HEK293 (cell line): ENCODE measurements around the gene SSBP3.

Experiments used
- CTCF ChIA-PET: fragments of 350-600 bp; formaldehyde crosslinking; extraction: SDS; loops from one replicate; lab custom pipeline; 2021; ENCODE audit warnings: antibody characterized with exemption; lab: Yijun Ruan, JAX
- POLR2A ChIA-PET: fragments of 300-600 bp; formaldehyde crosslinking; extraction: SDS; loops from one replicate; lab custom pipeline; 2020; ENCODE audit warnings: antibody characterized with exemption, inconsistent platforms; lab: Yijun Ruan, JAX
- H3K27ac ChIP-seq: fragments of 200-500 bp; sonication (Bioruptor generic); 2 replicates; pipeline ENCODE4 v1.5.1; 2014; ENCODE audit warnings: low read depth, low read length, control low read depth, inconsistent platforms; ENCODE audit errors: extremely low read depth
- H3K36me3 ChIP-seq, 2 experiments: fragments of 200-500 bp in 1 of 2; sonication (Bioruptor generic) in 1 of 2; 1 replicate in 1 of 2; 2 replicates in 1 of 2; pipeline ENCODE4 v1.5.1; 2014 to 2017; ENCODE audit warnings: inconsistent platforms in 2 of 2, low read length in 2 of 2; ENCODE audit not compliant: control insufficient read depth in 2 of 2, insufficient read depth in 1 of 2
- H3K4me1 ChIP-seq: fragments of 200-500 bp; sonication (Bioruptor generic); 2 replicates; pipeline ENCODE4 v1.5.1; 2014; ENCODE audit warnings: mild to moderate bottlenecking, low read length, inconsistent platforms; ENCODE audit not compliant: control insufficient read depth, insufficient read depth
- H3K4me3 ChIP-seq: 2 replicates; pipeline ENCODE4 v1.5.1; 2011; ENCODE audit warnings: low read depth, mild to moderate bottlenecking, control low read depth, low read length, moderate library complexity
- H3K9me3 ChIP-seq: fragments of 200-500 bp; sonication (Bioruptor generic); 2 replicates; pipeline ENCODE4 v1.5.1; 2014; ENCODE audit warnings: low read depth, low read length, inconsistent platforms; ENCODE audit not compliant: control insufficient read depth, insufficient read depth
- KLF1 ChIP-seq: fragments of 450-650 bp; formaldehyde crosslinking; IDR thresholded peaks from 2 replicates; pipeline ENCODE4 v1.5.1; 2016; ENCODE audit warnings: missing biosample characterization, missing genetic modification characterization
- REPIN1 ChIP-seq: fragments of 450-650 bp; formaldehyde crosslinking; IDR thresholded peaks from 2 replicates; pipeline ENCODE4 v1.5.1; 2017; ENCODE audit warnings: missing biosample characterization, missing genetic modification characterization, low read depth
- ZBTB1 ChIP-seq: fragments of 450-650 bp; formaldehyde crosslinking; IDR thresholded peaks from 2 replicates; pipeline ENCODE4 v1.5.1; 2016; ENCODE audit warnings: missing biosample characterization, missing genetic modification characterization
- ZBTB11 ChIP-seq: fragments of 450-650 bp; formaldehyde crosslinking; conservative IDR thresholded peaks from 2 replicates; pipeline ENCODE4 v1.5.1; 2016; ENCODE audit warnings: low read depth, missing biosample characterization, missing genetic modification characterization
- ZBTB17 ChIP-seq: fragments of 450-650 bp; formaldehyde crosslinking; IDR thresholded peaks from 2 replicates; pipeline ENCODE4 v1.5.1; 2016; ENCODE audit warnings: missing biosample characterization, missing genetic modification characterization
- ZBTB7A ChIP-seq: fragments of 450-650 bp; formaldehyde crosslinking; IDR thresholded peaks from 2 replicates; pipeline ENCODE4 v1.5.1; 2016; ENCODE audit warnings: low read depth, missing biosample characterization, missing genetic modification characterization
- ZEB2 ChIP-seq: fragments of 450-650 bp; formaldehyde crosslinking; IDR thresholded peaks from 2 replicates; pipeline ENCODE4 v1.5.1; 2016; ENCODE audit warnings: missing biosample characterization, missing genetic modification characterization
- ZNF138 ChIP-seq: fragments of 450-650 bp; formaldehyde crosslinking; IDR thresholded peaks from 2 replicates; pipeline ENCODE4 v1.5.1; 2016; ENCODE audit warnings: missing biosample characterization, missing genetic modification characterization, borderline replicate concordance
- ZNF184 ChIP-seq: fragments of 450-650 bp; IDR thresholded peaks from 2 replicates; pipeline ENCODE4 v1.5.1; 2018; ENCODE audit warnings: missing biosample characterization, mild to moderate bottlenecking, missing genetic modification characterization
- ZNF2 ChIP-seq: fragments of 450-650 bp; formaldehyde crosslinking; IDR thresholded peaks from 2 replicates; pipeline ENCODE4 v1.5.1; 2016; ENCODE audit warnings: missing biosample characterization, missing genetic modification characterization
- ZNF274 ChIP-seq, 2 experiments: fragments of 200-500 bp in 1 of 2; fragments of 450-650 bp in 1 of 2; sonication (Bioruptor generic) in 1 of 2; formaldehyde crosslinking in 1 of 2; IDR thresholded peaks; 2 replicates each; pipeline versions ENCODE4 v1.5.1 to v1.6.1; 2014 to 2016; ENCODE audit warnings: borderline replicate concordance in 1 of 2, inconsistent platforms in 1 of 2, low read length in 1 of 2, missing biosample characterization in 1 of 2, missing genetic modification characterization in 1 of 2
- ZNF350 ChIP-seq: fragments of 450-650 bp; formaldehyde crosslinking; IDR thresholded peaks from 2 replicates; pipeline ENCODE4 v1.5.0; 2017; ENCODE audit warnings: missing biosample characterization, mild to moderate bottlenecking, missing genetic modification characterization
- ZNF354C ChIP-seq: fragments of 450-650 bp; formaldehyde crosslinking; IDR thresholded peaks from 2 replicates; pipeline ENCODE4 v1.5.1; 2016; ENCODE audit warnings: missing biosample characterization, missing genetic modification characterization, low read depth, borderline replicate concordance
- ZNF391 ChIP-seq: fragments of 450-650 bp; formaldehyde crosslinking; IDR thresholded peaks from 2 replicates; pipeline ENCODE4 v1.5.1; 2016; ENCODE audit warnings: low read depth, missing biosample characterization, missing genetic modification characterization, borderline replicate concordance
- ZNF488 ChIP-seq: fragments of 450-650 bp; formaldehyde crosslinking; IDR thresholded peaks from 2 replicates; pipeline ENCODE4 v1.5.1; 2016; ENCODE audit warnings: missing biosample characterization, missing genetic modification characterization
- ZNF529 ChIP-seq: fragments of 450-650 bp; formaldehyde crosslinking; IDR thresholded peaks from 2 replicates; pipeline ENCODE4 v1.5.1; 2017; ENCODE audit warnings: missing genetic modification characterization, missing biosample characterization; ENCODE audit not compliant: insufficient replicate concordance
- ZNF571 ChIP-seq: fragments of 450-650 bp; formaldehyde crosslinking; IDR thresholded peaks from 2 replicates; pipeline ENCODE4 v1.5.0; 2017; ENCODE audit warnings: missing biosample characterization, missing genetic modification characterization
- ZNF596 ChIP-seq: fragments of 450-650 bp; IDR thresholded peaks from 2 replicates; pipeline ENCODE4 v1.5.0; 2018; ENCODE audit warnings: missing biosample characterization, mild to moderate bottlenecking, missing genetic modification characterization, moderate library complexity
- ZNF701 ChIP-seq: fragments of 450-650 bp; formaldehyde crosslinking; IDR thresholded peaks from 2 replicates; pipeline ENCODE4 v1.5.1; 2016; ENCODE audit warnings: missing biosample characterization, missing genetic modification characterization
- ZNF768 ChIP-seq: fragments of 450-650 bp; formaldehyde crosslinking; IDR thresholded peaks from 2 replicates; pipeline ENCODE4 v1.5.1; 2018; ENCODE audit warnings: missing biosample characterization, mild to moderate bottlenecking, missing genetic modification characterization
- ZNF785 ChIP-seq: fragments of 450-650 bp; formaldehyde crosslinking; IDR thresholded peaks from 2 replicates; pipeline ENCODE4 v1.5.1; 2016; ENCODE audit warnings: missing biosample characterization, missing genetic modification characterization
- ZNF791 ChIP-seq: fragments of 450-650 bp; formaldehyde crosslinking; IDR thresholded peaks from 2 replicates; pipeline ENCODE4 v1.5.1; 2016; ENCODE audit warnings: missing biosample characterization, missing genetic modification characterization
- TF ChIP-seq, protein P1 (sequence below): fragments of 450-650 bp; formaldehyde crosslinking; IDR thresholded peaks from 2 replicates; pipeline ENCODE4 v1.5.1; 2017; ENCODE audit warnings: missing biosample characterization, missing genetic modification characterization
- TF ChIP-seq, protein P2 (sequence below): fragments of 450-650 bp; formaldehyde crosslinking; IDR thresholded peaks from 2 replicates; pipeline ENCODE4 v1.5.1; 2017; ENCODE audit warnings: missing biosample characterization, missing genetic modification characterization

Gene SSBP3

GRCh38 chr1:54245501-54245900 lies 160.7 kb downstream of the SSBP3 start:
- Histone ChIP-seq H3K4me1 (no peaks in the 10 kb centered on the region), H3K36me3 (peaks cover 0 to 51% of the 10 kb centered on the region in 2 experiments; a peak in 1 of 3 replicates), H3K9me3 (no peaks in the 10 kb centered on the region), H3K27ac (no peak overlapping the region), H3K4me3 (no peak overlapping the region)
- POLR2A ChIA-PET = no interaction called here
- CTCF ChIA-PET = no interaction called here
- TF ChIP-seq ZNF184 (tag by site-specific recombination) = no peak
- no peak for TF ChIP-seq ZBTB11 (tag by site-specific recombination)
- no peak for TF ChIP-seq ZNF354C (tag by site-specific recombination)
- TF ChIP-seq ZNF571 = no peak
- TF ChIP-seq ZNF2 (tag by site-specific recombination) = no peak
- TF ChIP-seq, protein P1, sequence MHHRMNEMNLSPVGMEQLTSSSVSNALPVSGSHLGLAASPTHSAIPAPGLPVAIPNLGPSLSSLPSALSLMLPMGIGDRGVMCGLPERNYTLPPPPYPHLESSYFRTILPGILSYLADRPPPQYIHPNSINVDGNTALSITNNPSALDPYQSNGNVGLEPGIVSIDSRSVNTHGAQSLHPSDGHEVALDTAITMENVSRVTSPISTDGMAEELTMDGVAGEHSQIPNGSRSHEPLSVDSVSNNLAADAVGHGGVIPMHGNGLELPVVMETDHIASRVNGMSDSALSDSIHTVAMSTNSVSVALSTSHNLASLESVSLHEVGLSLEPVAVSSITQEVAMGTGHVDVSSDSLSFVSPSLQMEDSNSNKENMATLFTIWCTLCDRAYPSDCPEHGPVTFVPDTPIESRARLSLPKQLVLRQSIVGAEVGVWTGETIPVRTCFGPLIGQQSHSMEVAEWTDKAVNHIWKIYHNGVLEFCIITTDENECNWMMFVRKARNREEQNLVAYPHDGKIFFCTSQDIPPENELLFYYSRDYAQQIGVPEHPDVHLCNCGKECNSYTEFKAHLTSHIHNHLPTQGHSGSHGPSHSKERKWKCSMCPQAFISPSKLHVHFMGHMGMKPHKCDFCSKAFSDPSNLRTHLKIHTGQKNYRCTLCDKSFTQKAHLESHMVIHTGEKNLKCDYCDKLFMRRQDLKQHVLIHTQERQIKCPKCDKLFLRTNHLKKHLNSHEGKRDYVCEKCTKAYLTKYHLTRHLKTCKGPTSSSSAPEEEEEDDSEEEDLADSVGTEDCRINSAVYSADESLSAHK (tag by site-specific recombination) = no peak
- TF ChIP-seq ZNF785 (tag by site-specific recombination) = no peak
- TF ChIP-seq ZNF488 (tag by site-specific recombination) = no peak

DNA sequence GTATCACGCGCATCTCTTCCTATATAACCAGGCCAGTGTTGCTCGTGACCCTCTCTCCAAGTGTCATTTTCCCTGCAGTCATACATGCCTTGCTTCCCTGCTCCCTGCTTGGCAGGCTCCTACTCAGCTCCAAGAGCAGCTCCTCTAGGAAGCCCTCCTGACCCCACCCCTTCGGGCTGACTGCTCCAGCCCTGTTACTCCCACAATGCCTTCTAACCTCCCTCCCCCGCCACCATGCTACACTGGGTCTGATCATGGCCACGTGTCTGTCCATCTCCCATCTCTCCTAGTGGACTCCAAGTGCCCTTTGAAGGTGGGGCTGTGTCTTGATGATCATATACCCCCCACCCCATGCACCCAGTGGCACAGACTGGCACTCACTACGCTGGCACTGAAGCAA lies 161.5 kb downstream of the SSBP3 start:
- no peak for TF ChIP-seq KLF1
- TF ChIP-seq ZEB2 (tag by site-specific recombination) = no peak
- TF ChIP-seq, protein P2, sequence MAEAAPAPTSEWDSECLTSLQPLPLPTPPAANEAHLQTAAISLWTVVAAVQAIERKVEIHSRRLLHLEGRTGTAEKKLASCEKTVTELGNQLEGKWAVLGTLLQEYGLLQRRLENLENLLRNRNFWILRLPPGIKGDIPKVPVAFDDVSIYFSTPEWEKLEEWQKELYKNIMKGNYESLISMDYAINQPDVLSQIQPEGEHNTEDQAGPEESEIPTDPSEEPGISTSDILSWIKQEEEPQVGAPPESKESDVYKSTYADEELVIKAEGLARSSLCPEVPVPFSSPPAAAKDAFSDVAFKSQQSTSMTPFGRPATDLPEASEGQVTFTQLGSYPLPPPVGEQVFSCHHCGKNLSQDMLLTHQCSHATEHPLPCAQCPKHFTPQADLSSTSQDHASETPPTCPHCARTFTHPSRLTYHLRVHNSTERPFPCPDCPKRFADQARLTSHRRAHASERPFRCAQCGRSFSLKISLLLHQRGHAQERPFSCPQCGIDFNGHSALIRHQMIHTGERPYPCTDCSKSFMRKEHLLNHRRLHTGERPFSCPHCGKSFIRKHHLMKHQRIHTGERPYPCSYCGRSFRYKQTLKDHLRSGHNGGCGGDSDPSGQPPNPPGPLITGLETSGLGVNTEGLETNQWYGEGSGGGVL (tag by site-specific recombination) = no peak
- Histone ChIP-seq H3K4me1 (no peaks in the 10 kb centered on the region), H3K4me3 (no peak overlapping the region), H3K36me3 (peaks cover 0 to 53% of the 10 kb centered on the region in 2 experiments; a peak in 1 of 3 replicates), H3K27ac (no peak overlapping the region), H3K9me3 (no peaks in the 10 kb centered on the region)
- ChIA-PET POLR2A (interaction anchor here (0.7 kb wide), 1 partner anchor 31 kb away, joined by 3 read pairs; no protein-coding TSS in a partner anchor), CTCF (no interaction called here)

- Histone ChIP-seq H3K27ac (no peak overlapping the region), H3K9me3 (no peaks in the 10 kb centered on the region), H3K36me3 (peaks cover 0 to 62% of the 10 kb centered on the region in 2 experiments; a peak in 1 of 3 replicates), H3K4me3 (no peak overlapping the region)
- POLR2A ChIA-PET = interaction anchor here (0.6 kb wide), 1 partner anchor 33 kb away, joined by 5 read pairs; no protein-coding TSS in a partner anchor
- no peak for TF ChIP-seq ZNF391 (tag by site-specific recombination)
- no peak for TF ChIP-seq ZNF701
- no peak for TF ChIP-seq ZNF274 (IDR thresholded peaks at IDR 0.05; ENCODE audit: low read length)
- no peak for TF ChIP-seq ZNF274 (tag by site-specific recombination; IDR thresholded peaks at IDR 0.05; ENCODE audit: borderline replicate concordance)
- TF ChIP-seq ZNF529 (tag by site-specific recombination) = no peak
- no peak for TF ChIP-seq ZBTB1 (tag by site-specific recombination)
- TF ChIP-seq REPIN1 (tag by site-specific recombination) = no peak
- TF ChIP-seq ZBTB7A (tag by site-specific recombination) = no peak
- no peak for TF ChIP-seq ZNF596 (tag by site-specific recombination)
- no peak for TF ChIP-seq ZNF791
- TF ChIP-seq ZNF350 (tag by site-specific recombination) = no peak
- TF ChIP-seq ZNF768 (tag by site-specific recombination) = no peak
- no peak for TF ChIP-seq ZBTB17 (tag by site-specific recombination)
- TF ChIP-seq ZNF138 (tag by site-specific recombination) = no peak
- TF ChIP-seq, all 188 proteins: peak for 0
- no peaks in the 10 kb centered on the region for H3K4me1 ChIP-seq
- CTCF ChIA-PET = interaction anchor here (0.6 kb wide), 1 partner anchor 395 kb away, joined by 4 read pairs; no protein-coding TSS in a partner anchor
Measured at GRCh38 chr1:54243022-54243421, 163.2 kb downstream of the SSBP3 start.
